HEK293 (cell line): Measurements from ENCODE around the gene USP5.

ENCODE experiments used
- TCF7L2 ChIP-seq: IDR thresholded peaks from 2 replicates; pipeline ENCODE4 v1.6.1; 2011; ENCODE audit warnings: low read depth, mild to moderate bottlenecking, inconsistent platforms, low read length, moderate library complexity, borderline replicate concordance
- ZBTB20 ChIP-seq: fragments of 450-650 bp; formaldehyde crosslinking; IDR thresholded peaks from 2 replicates; pipeline ENCODE4 v1.5.1; 2016; ENCODE audit warnings: missing biosample characterization, missing genetic modification characterization

DNA sequence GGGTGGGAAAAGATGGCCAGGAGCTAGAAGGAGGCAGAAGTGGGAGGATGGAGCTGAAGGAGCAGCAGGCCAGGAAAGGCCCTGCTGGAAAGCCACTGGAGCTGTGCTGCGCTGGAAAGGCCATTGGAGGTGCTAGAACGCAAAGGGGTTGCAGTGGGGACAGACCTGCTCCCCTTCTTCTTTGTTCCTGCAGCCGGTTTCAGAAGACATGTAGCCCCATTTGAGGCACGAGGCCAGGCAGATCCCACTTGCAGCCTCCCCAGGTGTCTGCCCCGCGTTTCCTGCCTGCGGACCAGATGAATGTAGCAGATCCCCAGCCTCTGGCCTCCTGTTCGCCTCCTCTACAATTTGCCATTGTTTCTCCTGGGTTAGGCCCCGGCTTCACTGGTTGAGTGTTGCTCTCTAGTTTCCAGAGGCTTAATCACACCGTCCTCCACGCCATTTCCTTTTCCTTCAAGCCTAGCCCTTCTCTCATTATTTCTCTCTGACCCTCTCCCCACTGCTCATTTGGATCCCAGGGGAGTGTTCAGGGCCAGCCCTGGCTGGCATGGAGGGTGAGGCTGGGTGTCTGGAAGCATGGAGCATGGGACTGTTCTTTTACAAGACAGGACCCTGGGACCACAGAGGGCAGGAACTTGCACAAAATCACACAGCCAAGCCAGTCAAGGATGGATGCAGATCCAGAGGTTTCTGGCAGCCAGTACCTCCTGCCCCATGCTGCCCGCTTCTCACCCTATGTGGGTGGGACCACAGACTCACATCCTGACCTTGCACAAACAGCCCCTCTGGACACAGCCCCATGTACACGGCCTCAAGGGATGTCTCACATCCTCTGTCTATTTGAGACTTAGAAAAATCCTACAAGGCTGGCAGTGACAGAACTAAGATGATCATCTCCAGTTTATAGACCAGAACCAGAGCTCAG lies 32.6 kb upstream of the USP5 start:
- TF ChIP-seq TCF7L2 (no peak), ZBTB20 (no peak)
